HCT116 (cell line): ENCODE results near the gene SCFD2. TPM values are rescaled to one million over a fixed set of nuclear protein-coding genes. Genes with fewer than 3 reads are reported as not detected.

Experiments
- ATAC-seq: fragments of 200-7000 bp; cut with Tn5 transposase; 2 replicates; pipeline ENCODE4 v1.9.1; 2020; ENCODE audit warnings: mild to moderate bottlenecking, moderate library complexity
- BruUV-seq: library from RNA; stranded (reverse); fragments of 400-500 nt; replicated peaks from 2 replicates; lab custom pipeline; 2021; lab: Mats Ljungman, UMichigan
- CTCF ChIA-PET: fragments of 300-600 bp; sonication (Branson Sonifier 250); formaldehyde crosslinking; loops from one replicate; lab custom pipeline; 2021; ENCODE audit warnings: antibody characterized with exemption; lab: Charles Lee
- POLR2A ChIA-PET: fragments of 300-600, 350-600 bp; sonication (Branson Sonifier 250); formaldehyde crosslinking; loops from one replicate; lab custom pipeline; 2021; ENCODE audit warnings: antibody characterized with exemption; lab: Charles Lee
- RAD21 ChIA-PET, 2 experiments: fragments of 300-600 bp; sonication (Branson Sonifier 250); formaldehyde crosslinking; loops; one replicate each; lab custom pipeline; 2023; ENCODE audit warnings: low total read pairs in 2 of 2; ENCODE audit not compliant: uncharacterized antibody in 2 of 2, unreplicated experiment in 2 of 2, low non-redundant PET in 1 of 2; lab: Charles Lee
- DNase-seq: peaks from one replicate; pipeline ENCODE4 v3.0.0-alpha.2; 2010; ENCODE audit warnings: low read depth, low spot score
- H2AFZ ChIP-seq: fragments of 200-600 bp; shearing (Covaris generic), sonication (generic); 2 replicates; pipeline ENCODE4 v1.6.1; 2017; ENCODE audit warnings: low read depth, mixed run types, mixed read lengths, antibody characterized with exemption, low read length; ENCODE audit not compliant: poor library complexity, severe bottlenecking
- H3K27ac ChIP-seq: 2 replicates; pipeline ENCODE4 v1.5.1; 2012; ENCODE audit warnings: low read depth, low read length
- H3K27me3 ChIP-seq: fragments of 200-600 bp; sonication (generic); 2 replicates; pipeline ENCODE4 v1.6.1; 2016; ENCODE audit warnings: mixed run types, low read length, mixed read lengths; ENCODE audit not compliant: insufficient read depth
- H3K36me3 ChIP-seq, 2 experiments: fragments of 200-500 bp in 1 of 2; fragments of 200-600 bp in 1 of 2; sonication (Bioruptor generic) in 1 of 2; sonication (generic) in 1 of 2; 2 replicates each; pipeline versions ENCODE4 v1.5.1 to v1.6.1; 2014 to 2016; ENCODE audit warnings: low read length in 2 of 2, inconsistent platforms in 1 of 2, mixed read lengths in 1 of 2, mixed run types in 1 of 2; ENCODE audit not compliant: insufficient read depth in 2 of 2, control insufficient read depth in 1 of 2
- H3K4me1 ChIP-seq, 2 experiments: fragments of 200-600 bp in 1 of 2; sonication (generic) in 1 of 2; 2 replicates each; pipeline versions ENCODE4 v1.5.1 to v1.6.1; 2012 to 2017; ENCODE audit warnings: low read length in 2 of 2, inconsistent platforms in 1 of 2, mild to moderate bottlenecking in 1 of 2, mixed read lengths in 1 of 2, mixed run types in 1 of 2, moderate library complexity in 1 of 2; ENCODE audit not compliant: insufficient read depth in 2 of 2, control insufficient read depth in 1 of 2
- H3K4me2 ChIP-seq: fragments of 200-600 bp; sonication (generic); 2 replicates; pipeline ENCODE4 v1.6.1; 2017; ENCODE audit warnings: mixed run types, low read length, mixed read lengths
- H3K4me3 ChIP-seq, 2 experiments: fragments of 200-600 bp in 1 of 2; sonication (generic) in 1 of 2; replicated peaks in 1 of 2; 2 replicates each; pipeline ENCODE4 v1.5.1; 2011 to 2016; ENCODE audit warnings: low read length in 2 of 2, control low read depth in 1 of 2, low read depth in 1 of 2, mild to moderate bottlenecking in 1 of 2, mixed read lengths in 1 of 2, mixed run types in 1 of 2
- H3K79me2 ChIP-seq: fragments of 200-600 bp; sonication (generic); 2 replicates; pipeline ENCODE4 v1.6.1; 2017; ENCODE audit warnings: mild to moderate bottlenecking, mixed run types, low read length, moderate library complexity, mixed read lengths; ENCODE audit not compliant: insufficient read depth
- H3K9ac ChIP-seq: fragments of 200-600 bp; sonication (generic); 2 replicates; pipeline ENCODE4 v1.6.1; 2016; ENCODE audit warnings: low read length, mixed read lengths
- H3K9me2 ChIP-seq: fragments of 200-600 bp; sonication (generic), shearing (Covaris generic); 2 replicates; pipeline ENCODE4 v1.6.1; 2017; ENCODE audit warnings: mixed run types, mild to moderate bottlenecking, moderate library complexity; ENCODE audit not compliant: insufficient read depth
- H3K9me3 ChIP-seq, 2 experiments: fragments of 200-500 bp in 1 of 2; fragments of 200-600 bp in 1 of 2; sonication (Bioruptor generic) in 1 of 2; sonication (generic) in 1 of 2; 2 replicates each; pipeline ENCODE4 v1.6.1; 2014 to 2017; ENCODE audit warnings: low read length in 2 of 2, mixed read lengths in 2 of 2, inconsistent platforms in 1 of 2, low read depth in 1 of 2, mild to moderate bottlenecking in 1 of 2, mixed run types in 1 of 2, moderate library complexity in 1 of 2; ENCODE audit not compliant: control insufficient read depth in 1 of 2, insufficient read depth in 1 of 2
- H4K20me1 ChIP-seq: fragments of 200-600 bp; sonication (generic), shearing (Covaris generic); 2 replicates; pipeline ENCODE4 v1.6.1; 2017; ENCODE audit warnings: mixed run types, mild to moderate bottlenecking, moderate library complexity; ENCODE audit not compliant: insufficient read depth
- ATF3 ChIP-seq: IDR thresholded peaks from 2 replicates; pipeline ENCODE4 v1.6.1; 2012
- CBX3 ChIP-seq: IDR thresholded peaks from 2 replicates; pipeline ENCODE4 v1.6.1; 2012; ENCODE audit warnings: low read depth
- CTCF ChIP-seq, 3 experiments: fragments of 200-600 bp in 1 of 3; sonication (generic) in 1 of 3; IDR thresholded peaks in 2 of 3; conservative IDR thresholded peaks in 1 of 3; 2 replicates each; pipeline ENCODE4 v1.5.1; 2012 to 2017; ENCODE audit warnings: low read depth in 2 of 3, low read length in 2 of 3, antibody characterized with exemption in 1 of 3, borderline replicate concordance in 1 of 3, control low read depth in 1 of 3, mild to moderate bottlenecking in 1 of 3, mixed read lengths in 1 of 3, mixed run types in 1 of 3, moderate library complexity in 1 of 3; ENCODE audit not compliant: insufficient read depth in 1 of 3
- EZH2 ChIP-seq: fragments of 200-600 bp; sonication (generic); IDR thresholded peaks from 2 replicates; pipeline ENCODE4 v1.6.1; 2017; ENCODE audit warnings: antibody characterized with exemption, mixed run types
- FOSL1 ChIP-seq: IDR thresholded peaks from 2 replicates; pipeline ENCODE4 v1.6.1; 2012; ENCODE audit warnings: low read depth
- RAD21 ChIP-seq: IDR thresholded peaks from 2 replicates; pipeline ENCODE4 v1.6.1; 2012; ENCODE audit warnings: low read depth, mild to moderate bottlenecking
- REST ChIP-seq: IDR thresholded peaks from 2 replicates; pipeline ENCODE4 v1.6.1; 2012; ENCODE audit warnings: low read depth
- SRF ChIP-seq: IDR thresholded peaks from 2 replicates; pipeline ENCODE4 v1.6.1; 2012; ENCODE audit warnings: low read depth
- TCF7L2 ChIP-seq: IDR thresholded peaks from 2 replicates; pipeline ENCODE4 v1.7.0; 2011; ENCODE audit warnings: borderline replicate concordance, inconsistent platforms; ENCODE audit not compliant: insufficient read depth, insufficient read length; ENCODE audit errors: extremely low read depth
- intact Hi-C: fragments of 100-400 bp; cut with micrococcal nuclease; formaldehyde crosslinking; loops from 2 replicates; pipeline ENCODE4 v1.10.0; 2022
- total RNA-seq: library from RNA; stranded (reverse); gene quantifications from one replicate; pipeline ENCODE4 v1.2.1, GENCODE V29; 2021; ENCODE audit not compliant: unreplicated experiment

SCFD2 gene
- total RNA-seq, 1 experiment from 2014 or later = 13.6 TPM

GRCh38 chr4:52914051-52914605 lies 451.7 kb downstream of the SCFD2 start:
- H3K4me2 ChIP-seq = no peak overlapping the region
- no peak overlapping the region for H3K9ac ChIP-seq
- H2AFZ ChIP-seq = no peak overlapping the region
- CTCF ChIA-PET = no interaction called here
- 0 out of 4 replicates have a peak, but pooled peaks cover 0 to 3% of the 10 kb centered on the region in 2 experiments for H3K4me1 ChIP-seq
- H3K79me2 ChIP-seq = no peaks in the 10 kb centered on the region
- POLR2A ChIA-PET = no interaction called here
- TF ChIP-seq CBX3 (no peak), CTCF (IDR thresholded peaks at IDR 0.05 in 2 of 3, conservative IDR thresholded peaks at IDR 0.05 in 1 of 3; ENCODE audit: borderline replicate concordance in 1 of 3, insufficient read depth in 1 of 3, low read depth in 2 of 3, low read length in 2 of 3) (no peak), REST (no peak), FOSL1 (no peak), RAD21 (no peak), SRF (no peak), EZH2 (no peak), TCF7L2 (no peak), ATF3 (no peak)
- DNase-seq = no peak
- RAD21 ChIA-PET = no interaction called here
- no peaks in the 10 kb centered on the region for H3K27me3 ChIP-seq
- no peaks in the 10 kb centered on the region for H3K9me3 ChIP-seq
- no TSS peak for BruUV-seq
- no peak overlapping the region for H3K27ac ChIP-seq
- H4K20me1 ChIP-seq = no peaks in the 10 kb centered on the region
- no peak overlapping the region for H3K4me3 ChIP-seq
- no peak for ATAC-seq
- H3K9me2 ChIP-seq = no peaks in the 10 kb centered on the region
- no peaks in the 10 kb centered on the region for H3K36me3 ChIP-seq
- intact Hi-C loops = no loop called here
